ENCODE measurements around the gene PDE11A. TPM values are rescaled to one million over a fixed set of nuclear protein-coding genes. Genes with fewer than 3 reads are reported as not detected.

Gene PDE11A
- total and polyA plus RNA-seq, 2 donors from 2014 or later = 0.58 to 0.82 TPM

GRCh38 chr2:177735318-177735803 is 337.2 kb downstream of the PDE11A start:
- TF ChIP-seq CTCF (IDR thresholded peaks at IDR 0.05; ENCODE audit: borderline replicate concordance, extremely low read depth, insufficient read depth) = no peak
- Histone ChIP-seq H3K27ac (ENCODE audit: low read depth in 2 of 2, low read length in 2 of 2) (no peak overlapping the region), H3K9ac (ENCODE audit: low read length in 3 of 3) (no peak overlapping the region), H3K4me3 (ENCODE audit: low read length in 3 of 3) (no peak overlapping the region), H3K27me3 (ENCODE audit: control insufficient read depth, insufficient read depth, low read length) (no peaks in the 10 kb centered on the region), H3K9me3 (ENCODE audit: control insufficient read depth in 2 of 3, insufficient read depth in 1 of 3, low read length in 3 of 3) (no peaks in the 10 kb centered on the region), H3K4me1 (ENCODE audit: control insufficient read depth in 2 of 3, insufficient read depth in 2 of 3, low read depth in 1 of 3, low read length in 3 of 3) (no peaks in the 10 kb centered on the region), H3K36me3 (ENCODE audit: control insufficient read depth in 2 of 3, insufficient read depth in 3 of 3, low read length in 3 of 3) (no peaks in the 10 kb centered on the region)
- DNase-seq = no peak
- FAIRE-seq = no peak
- intact Hi-C loops (cut with DNase I) = no loop called here

GRCh38 chr2:177733322-177733855 is 339.2 kb downstream of the PDE11A start:
- Histone ChIP-seq H3K27me3 (ENCODE audit: control insufficient read depth, insufficient read depth, low read length) (no peaks in the 10 kb centered on the region), H3K4me3 (ENCODE audit: low read length in 3 of 3) (no peak overlapping the region), H3K9ac (ENCODE audit: low read length in 3 of 3) (no peak overlapping the region), H3K27ac (ENCODE audit: low read depth in 2 of 2, low read length in 2 of 2) (no peak overlapping the region), H3K36me3 (ENCODE audit: control insufficient read depth in 2 of 3, insufficient read depth in 3 of 3, low read length in 3 of 3) (no peaks in the 10 kb centered on the region), H3K9me3 (ENCODE audit: control insufficient read depth in 2 of 3, insufficient read depth in 1 of 3, low read length in 3 of 3) (no peaks in the 10 kb centered on the region), H3K4me1 (ENCODE audit: control insufficient read depth in 2 of 3, insufficient read depth in 2 of 3, low read depth in 1 of 3, low read length in 3 of 3) (no peaks in the 10 kb centered on the region)
- no peak for FAIRE-seq
- intact Hi-C loops (cut with DNase I) = no loop called here
- DNase-seq = no peak
- TF ChIP-seq CTCF (IDR thresholded peaks at IDR 0.05; ENCODE audit: borderline replicate concordance, extremely low read depth, insufficient read depth) = no peak

- no peak for TF ChIP-seq CTCF (IDR thresholded peaks at IDR 0.05; ENCODE audit: borderline replicate concordance, extremely low read depth, insufficient read depth)
- no peak for FAIRE-seq
- Histone ChIP-seq H3K36me3 (ENCODE audit: control insufficient read depth in 2 of 3, insufficient read depth in 3 of 3, low read length in 3 of 3) (no peaks in the 10 kb centered on the region), H3K9ac (ENCODE audit: low read length in 3 of 3) (no peak overlapping the region), H3K27ac (ENCODE audit: low read depth in 2 of 2, low read length in 2 of 2) (no peak overlapping the region), H3K27me3 (ENCODE audit: control insufficient read depth, insufficient read depth, low read length) (no peaks in the 10 kb centered on the region), H3K4me3 (ENCODE audit: low read length in 3 of 3) (no peak overlapping the region), H3K4me1 (ENCODE audit: control insufficient read depth in 2 of 3, insufficient read depth in 2 of 3, low read depth in 1 of 3, low read length in 3 of 3) (no peaks in the 10 kb centered on the region), H3K9me3 (ENCODE audit: control insufficient read depth in 2 of 3, insufficient read depth in 1 of 3, low read length in 3 of 3) (no peaks in the 10 kb centered on the region)
- DNase-seq = no peak
- intact Hi-C loops (cut with DNase I) = no loop called here
These were observed 341.2 kb downstream of the PDE11A start for GRCh38 chr2:177731384-177731783.

GRCh38 chr2:177730792-177731191 is 341.8 kb downstream of the PDE11A start:
- TF ChIP-seq CTCF (IDR thresholded peaks at IDR 0.05; ENCODE audit: borderline replicate concordance, extremely low read depth, insufficient read depth) = no peak
- intact Hi-C loops (cut with DNase I) = no loop called here
- FAIRE-seq (no peak), DNase-seq (no peak)
- Histone ChIP-seq H3K9ac (ENCODE audit: low read length in 3 of 3) (no peak overlapping the region), H3K4me1 (ENCODE audit: control insufficient read depth in 2 of 3, insufficient read depth in 2 of 3, low read depth in 1 of 3, low read length in 3 of 3) (no peaks in the 10 kb centered on the region), H3K36me3 (ENCODE audit: control insufficient read depth in 2 of 3, insufficient read depth in 3 of 3, low read length in 3 of 3) (no peaks in the 10 kb centered on the region), H3K27me3 (ENCODE audit: control insufficient read depth, insufficient read depth, low read length) (no peaks in the 10 kb centered on the region), H3K9me3 (ENCODE audit: control insufficient read depth in 2 of 3, insufficient read depth in 1 of 3, low read length in 3 of 3) (no peaks in the 10 kb centered on the region), H3K4me3 (ENCODE audit: low read length in 3 of 3) (no peak overlapping the region), H3K27ac (ENCODE audit: low read depth in 2 of 2, low read length in 2 of 2) (no peak overlapping the region)

Measured in kidney (tissue), 14 donors.